ENCODE data around the gene CRISP2. TPM values are rescaled to one million over a fixed set of nuclear protein-coding genes. Genes with fewer than 3 reads are reported as not detected.

The CRISP2 gene
- total RNA-seq, 2 experiments from 2014 or later: not detected

- no peaks in the 10 kb centered on the region for H3K79me2 ChIP-seq (ENCODE audit: insufficient read depth, low read depth, low read length)
- intact Hi-C loops (cut with micrococcal nuclease; ENCODE audit: unreplicated experiment): no loop called here
- H3K4me1 ChIP-seq (ENCODE audit: insufficient read depth, low read length, poor library complexity, severe bottlenecking): no peaks in the 10 kb centered on the region
- CTCF ChIA-PET (ENCODE audit: unreplicated experiment): no interaction called here
- no peak overlapping the region for H3K4me2 ChIP-seq (ENCODE audit: low read length)
- no peaks in the 10 kb centered on the region for H3K9me3 ChIP-seq (ENCODE audit: low read length)
- H4K20me1 ChIP-seq (ENCODE audit: insufficient read depth, low read length): no peaks in the 10 kb centered on the region
- POLR2A ChIA-PET: no interaction called here
- no peak overlapping the region for H3K4me3 ChIP-seq (ENCODE audit: low read depth, low read length, poor library complexity, severe bottlenecking)
- BruUV-seq (replicated peaks): no TSS peak
- no peak overlapping the region for H3K27ac ChIP-seq (ENCODE audit: low read depth, low read length, poor library complexity, severe bottlenecking)
- DNase-seq (ENCODE audit: low spot score): no peak
- H3K9me2 ChIP-seq (ENCODE audit: insufficient read depth, low read length): no peaks in the 10 kb centered on the region
- no peaks in the 10 kb centered on the region for H3K36me3 ChIP-seq (ENCODE audit: insufficient read depth, low read length)
- TF ChIP-seq, protein P1, sequence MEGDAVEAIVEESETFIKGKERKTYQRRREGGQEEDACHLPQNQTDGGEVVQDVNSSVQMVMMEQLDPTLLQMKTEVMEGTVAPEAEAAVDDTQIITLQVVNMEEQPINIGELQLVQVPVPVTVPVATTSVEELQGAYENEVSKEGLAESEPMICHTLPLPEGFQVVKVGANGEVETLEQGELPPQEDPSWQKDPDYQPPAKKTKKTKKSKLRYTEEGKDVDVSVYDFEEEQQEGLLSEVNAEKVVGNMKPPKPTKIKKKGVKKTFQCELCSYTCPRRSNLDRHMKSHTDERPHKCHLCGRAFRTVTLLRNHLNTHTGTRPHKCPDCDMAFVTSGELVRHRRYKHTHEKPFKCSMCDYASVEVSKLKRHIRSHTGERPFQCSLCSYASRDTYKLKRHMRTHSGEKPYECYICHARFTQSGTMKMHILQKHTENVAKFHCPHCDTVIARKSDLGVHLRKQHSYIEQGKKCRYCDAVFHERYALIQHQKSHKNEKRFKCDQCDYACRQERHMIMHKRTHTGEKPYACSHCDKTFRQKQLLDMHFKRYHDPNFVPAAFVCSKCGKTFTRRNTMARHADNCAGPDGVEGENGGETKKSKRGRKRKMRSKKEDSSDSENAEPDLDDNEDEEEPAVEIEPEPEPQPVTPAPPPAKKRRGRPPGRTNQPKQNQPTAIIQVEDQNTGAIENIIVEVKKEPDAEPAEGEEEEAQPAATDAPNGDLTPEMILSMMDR (conservative IDR thresholded peaks at IDR 0.05; ENCODE audit: low read length): no peak
- TF ChIP-seq EZH2phosphoT487 (IDR thresholded peaks at IDR 0.05; ENCODE audit: borderline replicate concordance, low read depth, low read length): no peak
- H2AFZ ChIP-seq (ENCODE audit: low read length): no peak overlapping the region
These were observed 65.3 kb downstream of the CRISP2 start for GRCh38 chr6:49648036-49648435.

DNA sequence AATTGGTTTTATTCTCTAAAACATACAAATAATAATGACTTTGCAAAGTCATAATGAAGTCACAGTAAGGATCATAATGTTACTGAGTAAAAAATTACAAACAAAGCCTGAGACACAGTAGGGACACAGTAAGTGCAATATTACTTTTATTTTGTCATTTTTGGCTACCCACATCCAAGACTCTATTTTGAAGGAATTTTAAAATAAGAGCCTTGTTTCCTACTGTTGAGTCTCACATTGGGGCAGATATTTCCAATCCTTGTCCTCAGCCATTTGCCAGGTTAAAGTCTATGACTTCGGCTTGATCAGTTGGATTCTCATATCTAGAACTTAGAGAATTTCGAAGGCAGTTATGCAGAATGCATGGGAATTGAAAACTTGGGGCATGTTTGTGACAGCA lies 65.9 kb downstream of the CRISP2 start:
- POLR2A ChIA-PET: no interaction called here

DNA sequence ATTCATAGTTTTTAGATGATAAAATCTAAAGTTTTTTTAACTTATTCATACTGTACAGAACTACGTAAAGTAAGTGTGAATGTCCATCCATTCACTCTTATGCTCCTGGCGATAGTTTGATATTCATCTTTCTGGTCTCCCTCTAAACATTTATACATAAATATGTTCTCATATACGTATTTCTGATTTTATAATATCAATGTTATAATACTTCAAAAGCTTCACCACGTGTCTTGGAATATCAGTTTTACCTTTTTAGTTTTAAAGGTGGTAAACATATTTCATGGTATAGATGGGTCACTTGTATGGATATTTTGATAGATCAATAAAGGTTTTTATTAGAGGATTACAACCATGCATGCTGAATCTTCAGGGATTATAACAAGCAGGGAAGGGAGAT lies 66.4 kb downstream of the CRISP2 start:
- no peaks in the 10 kb centered on the region for H3K9me2 ChIP-seq (ENCODE audit: insufficient read depth, low read length)
- BruUV-seq (replicated peaks): no TSS peak
- no peak overlapping the region for H3K4me3 ChIP-seq (ENCODE audit: low read depth, low read length, poor library complexity, severe bottlenecking)
- H3K79me2 ChIP-seq (ENCODE audit: insufficient read depth, low read depth, low read length): no peaks in the 10 kb centered on the region
- H3K4me2 ChIP-seq (ENCODE audit: low read length): no peak overlapping the region
- H3K9me3 ChIP-seq (ENCODE audit: low read length): no peaks in the 10 kb centered on the region
- intact Hi-C loops (cut with micrococcal nuclease; ENCODE audit: unreplicated experiment): no loop called here
- H4K20me1 ChIP-seq (ENCODE audit: insufficient read depth, low read length): no peaks in the 10 kb centered on the region
- ChIA-PET CTCF (ENCODE audit: unreplicated experiment) (no interaction called here), POLR2A (no interaction called here)
- no peak overlapping the region for H2AFZ ChIP-seq (ENCODE audit: low read length)
- H3K36me3 ChIP-seq (ENCODE audit: insufficient read depth, low read length): no peaks in the 10 kb centered on the region
- TF ChIP-seq, protein P1 (conservative IDR thresholded peaks at IDR 0.05; ENCODE audit: low read length): no peak
- no peak for TF ChIP-seq EZH2phosphoT487 (IDR thresholded peaks at IDR 0.05; ENCODE audit: borderline replicate concordance, low read depth, low read length)
- no peaks in the 10 kb centered on the region for H3K4me1 ChIP-seq (ENCODE audit: insufficient read depth, low read length, poor library complexity, severe bottlenecking)
- DNase-seq (ENCODE audit: low spot score): no peak
- H3K27ac ChIP-seq (ENCODE audit: low read depth, low read length, poor library complexity, severe bottlenecking): no peak overlapping the region

More for the DNA sequence above, 65.9 kb downstream of the CRISP2 start:
- Histone ChIP-seq H3K36me3 (ENCODE audit: insufficient read depth, low read length) (no peaks in the 10 kb centered on the region), H4K20me1 (ENCODE audit: insufficient read depth, low read length) (no peaks in the 10 kb centered on the region), H3K4me3 (ENCODE audit: low read depth, low read length, poor library complexity, severe bottlenecking) (no peak overlapping the region), H3K9me2 (ENCODE audit: insufficient read depth, low read length) (no peaks in the 10 kb centered on the region), H3K27ac (ENCODE audit: low read depth, low read length, poor library complexity, severe bottlenecking) (no peak overlapping the region), H3K4me1 (ENCODE audit: insufficient read depth, low read length, poor library complexity, severe bottlenecking) (no peaks in the 10 kb centered on the region), H3K79me2 (ENCODE audit: insufficient read depth, low read depth, low read length) (no peaks in the 10 kb centered on the region), H3K9me3 (ENCODE audit: low read length) (no peaks in the 10 kb centered on the region), H2AFZ (ENCODE audit: low read length) (no peak overlapping the region), H3K4me2 (ENCODE audit: low read length) (no peak overlapping the region)
- intact Hi-C loops (cut with micrococcal nuclease; ENCODE audit: unreplicated experiment): no loop called here
- BruUV-seq (replicated peaks): no TSS peak
- DNase-seq (ENCODE audit: low spot score): no peak
- no peak for TF ChIP-seq EZH2phosphoT487 (IDR thresholded peaks at IDR 0.05; ENCODE audit: borderline replicate concordance, low read depth, low read length)
- TF ChIP-seq, protein P1 (conservative IDR thresholded peaks at IDR 0.05; ENCODE audit: low read length): no peak
- CTCF ChIA-PET (ENCODE audit: unreplicated experiment): no interaction called here
